Chondrocyte (in vitro differentiated cells): ENCODE data around the gene SLIT1. TPM values are rescaled to one million over a fixed set of nuclear protein-coding genes. Genes with fewer than 3 reads are reported as not detected.

ENCODE experiments used
- DNase-seq: peaks from one replicate; pipeline ENCODE4 v3.0.0; 2021; ENCODE audit warnings: mixed read lengths, low spot score
- H3K27ac Mint-ChIP-seq: one replicate; pipeline ENCODE4 v1.8.0; 2021; ENCODE audit warnings: mild to moderate bottlenecking, moderate library complexity, mixed read lengths; ENCODE audit not compliant: unreplicated experiment
- H3K27me3 Mint-ChIP-seq: 2 replicates; pipeline ENCODE4 v1.8.0; 2021; ENCODE audit warnings: low read depth, mixed read lengths
- H3K36me3 Mint-ChIP-seq: 2 replicates; pipeline ENCODE4 v1.8.0; 2021; ENCODE audit warnings: low read depth, mixed read lengths
- H3K4me1 Mint-ChIP-seq: 2 replicates; pipeline ENCODE4 v1.8.0; 2021; ENCODE audit warnings: low read depth, mild to moderate bottlenecking, mixed read lengths
- H3K4me3 Mint-ChIP-seq: one replicate; pipeline ENCODE4 v1.8.0; 2021; ENCODE audit warnings: mild to moderate bottlenecking, moderate library complexity, mixed read lengths; ENCODE audit not compliant: unreplicated experiment
- H3K9me3 Mint-ChIP-seq: 2 replicates; pipeline ENCODE4 v1.8.0; 2021; ENCODE audit warnings: low read depth, mixed read lengths
- total RNA-seq: library from RNA; stranded (reverse); gene quantifications from 3 replicates; pipeline ENCODE4 v1.2.1, GENCODE V29; 2021
- TF ChIP-seq, protein P1 (sequence below): fragments of 200-600 bp; sonication (generic); IDR thresholded peaks from 2 replicates; pipeline ENCODE4 v1.5.0; 2021; ENCODE audit warnings: antibody characterized with exemption, mild to moderate bottlenecking, moderate library complexity

Gene SLIT1
- total RNA-seq, 1 donor from 2014 or later: not detected

- Mint-ChIP-seq H3K36me3 (no peaks in the 10 kb centered on the region), H3K27ac (no peak overlapping the region), H3K9me3 (no peaks in the 10 kb centered on the region), H3K4me1 (peaks cover 1% of the 10 kb centered on the region), H3K4me3 (no peak overlapping the region), H3K27me3 (peaks cover 35% of the 10 kb centered on the region)
- TF ChIP-seq, protein P1, sequence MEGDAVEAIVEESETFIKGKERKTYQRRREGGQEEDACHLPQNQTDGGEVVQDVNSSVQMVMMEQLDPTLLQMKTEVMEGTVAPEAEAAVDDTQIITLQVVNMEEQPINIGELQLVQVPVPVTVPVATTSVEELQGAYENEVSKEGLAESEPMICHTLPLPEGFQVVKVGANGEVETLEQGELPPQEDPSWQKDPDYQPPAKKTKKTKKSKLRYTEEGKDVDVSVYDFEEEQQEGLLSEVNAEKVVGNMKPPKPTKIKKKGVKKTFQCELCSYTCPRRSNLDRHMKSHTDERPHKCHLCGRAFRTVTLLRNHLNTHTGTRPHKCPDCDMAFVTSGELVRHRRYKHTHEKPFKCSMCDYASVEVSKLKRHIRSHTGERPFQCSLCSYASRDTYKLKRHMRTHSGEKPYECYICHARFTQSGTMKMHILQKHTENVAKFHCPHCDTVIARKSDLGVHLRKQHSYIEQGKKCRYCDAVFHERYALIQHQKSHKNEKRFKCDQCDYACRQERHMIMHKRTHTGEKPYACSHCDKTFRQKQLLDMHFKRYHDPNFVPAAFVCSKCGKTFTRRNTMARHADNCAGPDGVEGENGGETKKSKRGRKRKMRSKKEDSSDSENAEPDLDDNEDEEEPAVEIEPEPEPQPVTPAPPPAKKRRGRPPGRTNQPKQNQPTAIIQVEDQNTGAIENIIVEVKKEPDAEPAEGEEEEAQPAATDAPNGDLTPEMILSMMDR: no peak
- DNase-seq: no peak
Measured at GRCh38 chr10:97179311-97179710, 6.4 kb downstream of the SLIT1 start.

GRCh38 chr10:97178074-97178473, 7.7 kb downstream of the SLIT1 start:
- Mint-ChIP-seq H3K9me3 (no peaks in the 10 kb centered on the region), H3K27me3 (peaks cover 23% of the 10 kb centered on the region), H3K36me3 (no peaks in the 10 kb centered on the region), H3K4me1 (no peaks in the 10 kb centered on the region), H3K27ac (no peak overlapping the region), H3K4me3 (no peak overlapping the region)
- TF ChIP-seq, protein P1: no peak
- DNase-seq: no peak

- H3K27ac Mint-ChIP-seq: no peak overlapping the region
- TF ChIP-seq, protein P1: no peak
- no peak for DNase-seq
Measured at GRCh38 chr10:97176226-97176625, 9.5 kb downstream of the SLIT1 start.

GRCh38 chr10:97175586-97175985, 10.2 kb downstream of the SLIT1 start:
- DNase-seq: no peak
- no peak overlapping the region for H3K4me3 Mint-ChIP-seq
- TF ChIP-seq, protein P1: no peak
- H3K9me3 Mint-ChIP-seq: no peaks in the 10 kb centered on the region
- H3K4me1 Mint-ChIP-seq: peaks cover 3% of the 10 kb centered on the region
- H3K27ac Mint-ChIP-seq: no peak overlapping the region
- H3K27me3 Mint-ChIP-seq: peaks cover 23% of the 10 kb centered on the region
- H3K36me3 Mint-ChIP-seq: no peaks in the 10 kb centered on the region

More at GRCh38 chr10:97176226-97176625, 9.5 kb downstream of the SLIT1 start:
- Mint-ChIP-seq H3K4me3 (no peak overlapping the region), H3K27me3 (peaks cover 24% of the 10 kb centered on the region), H3K9me3 (no peaks in the 10 kb centered on the region), H3K36me3 (no peaks in the 10 kb centered on the region), H3K4me1 (no peaks in the 10 kb centered on the region)

- no peak for DNase-seq
- TF ChIP-seq, protein P1: no peak
- H3K9me3 Mint-ChIP-seq: no peaks in the 10 kb centered on the region
- H3K27me3 Mint-ChIP-seq: peaks cover 19% of the 10 kb centered on the region
- H3K4me1 Mint-ChIP-seq: peaks cover 3% of the 10 kb centered on the region
- H3K4me3 Mint-ChIP-seq: no peak overlapping the region
- no peak overlapping the region for H3K27ac Mint-ChIP-seq
- no peaks in the 10 kb centered on the region for H3K36me3 Mint-ChIP-seq
Measured at GRCh38 chr10:97174941-97175340, 10.8 kb downstream of the SLIT1 start.
